ENCODE measurements around the gene OPCML.

DNA sequence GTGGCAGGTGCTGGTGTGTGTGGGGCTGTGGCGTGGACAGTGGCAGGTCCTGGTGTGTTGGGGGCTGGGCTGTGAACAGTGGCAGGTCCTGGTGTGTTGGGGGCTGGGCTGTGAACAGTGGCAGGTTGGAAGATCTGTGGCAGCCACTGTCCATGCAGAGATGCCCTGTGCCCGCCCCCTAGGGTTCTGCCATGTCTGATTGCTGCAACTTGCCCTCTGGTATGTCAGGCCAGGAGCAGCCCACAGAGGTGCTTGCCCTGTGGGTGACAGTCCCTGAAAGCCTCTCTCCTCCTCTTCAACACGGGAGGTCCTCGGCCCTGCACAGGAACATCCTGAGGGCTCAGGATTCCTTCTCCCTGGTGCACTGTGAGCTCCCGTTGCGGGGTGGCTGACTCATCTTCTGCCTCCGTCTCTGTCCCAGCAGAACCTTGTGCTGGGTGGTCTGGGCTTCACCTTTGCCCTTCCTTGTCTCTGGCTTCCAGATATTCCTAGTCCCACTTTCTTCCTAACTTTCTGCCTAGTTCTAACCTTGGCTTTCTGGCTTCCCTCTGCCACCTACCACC, 13.5 kb downstream of the OPCML start:
- TF ChIP-seq CTCF (IDR thresholded peaks at IDR 0.05) (no peak), POLR2AphosphoS5 (IDR thresholded peaks at IDR 0.05) (no peak), EP300 (IDR thresholded peaks at IDR 0.05) (no peak)

Measured in suprapubic skin (tissue), 4 donors.